Chondrocyte (in vitro differentiated cells): ENCODE results near the gene HSPA1L. TPM values are rescaled to one million over a fixed set of nuclear protein-coding genes. Genes with fewer than 3 reads are reported as not detected.

Experiments
- DNase-seq: peaks from one replicate; pipeline ENCODE4 v3.0.0; 2021; ENCODE audit warnings: mixed read lengths, low spot score
- H3K27ac Mint-ChIP-seq: one replicate; pipeline ENCODE4 v1.8.0; 2021; ENCODE audit warnings: mild to moderate bottlenecking, moderate library complexity, mixed read lengths; ENCODE audit not compliant: unreplicated experiment
- H3K27me3 Mint-ChIP-seq: 2 replicates; pipeline ENCODE4 v1.8.0; 2021; ENCODE audit warnings: low read depth, mixed read lengths
- H3K36me3 Mint-ChIP-seq: 2 replicates; pipeline ENCODE4 v1.8.0; 2021; ENCODE audit warnings: low read depth, mixed read lengths
- H3K4me1 Mint-ChIP-seq: 2 replicates; pipeline ENCODE4 v1.8.0; 2021; ENCODE audit warnings: low read depth, mild to moderate bottlenecking, mixed read lengths
- H3K4me3 Mint-ChIP-seq: one replicate; pipeline ENCODE4 v1.8.0; 2021; ENCODE audit warnings: mild to moderate bottlenecking, moderate library complexity, mixed read lengths; ENCODE audit not compliant: unreplicated experiment
- H3K9me3 Mint-ChIP-seq: 2 replicates; pipeline ENCODE4 v1.8.0; 2021; ENCODE audit warnings: low read depth, mixed read lengths
- CTCF ChIP-seq: fragments of 200-600 bp; sonication (generic); IDR thresholded peaks from 2 replicates; pipeline ENCODE4 v1.5.0; 2021; ENCODE audit warnings: antibody characterized with exemption, mild to moderate bottlenecking, moderate library complexity
- total RNA-seq: library from RNA; stranded (reverse); gene quantifications from 3 replicates; pipeline ENCODE4 v1.2.1, GENCODE V29; 2021

The HSPA1L gene
- total RNA-seq, 1 donor from 2014 or later, result 1.5 TPM

GRCh38 chr6:31776485-31776988, 38.5 kb downstream of the HSPA1L start:
- no peak for DNase-seq
- peaks cover 9% of the 10 kb centered on the region for H3K36me3 Mint-ChIP-seq
- H3K9me3 Mint-ChIP-seq, result no peaks in the 10 kb centered on the region
- peaks cover 10% of the 10 kb centered on the region for H3K4me1 Mint-ChIP-seq
- no peak for TF ChIP-seq CTCF
- peak overlapping the region; percentile 61 for H3K27ac Mint-ChIP-seq
- H3K4me3 Mint-ChIP-seq, result no peak overlapping the region
- no peaks in the 10 kb centered on the region for H3K27me3 Mint-ChIP-seq

GRCh38 chr6:31775633-31776484, 39.2 kb downstream of the HSPA1L start:
- H3K27me3 Mint-ChIP-seq, result no peaks in the 10 kb centered on the region
- H3K9me3 Mint-ChIP-seq, result no peaks in the 10 kb centered on the region
- H3K36me3 Mint-ChIP-seq, result peaks cover 4% of the 10 kb centered on the region
- peaks cover 10% of the 10 kb centered on the region for H3K4me1 Mint-ChIP-seq
- no peak overlapping the region for H3K4me3 Mint-ChIP-seq
- TF ChIP-seq CTCF, result no peak
- DNase-seq, result no peak
- H3K27ac Mint-ChIP-seq, result peak overlapping the region; percentile 61

- Mint-ChIP-seq H3K4me3 (no peak overlapping the region), H3K9me3 (no peaks in the 10 kb centered on the region)
- DNase-seq, result no peak
These were observed 39.9 kb downstream of the HSPA1L start for GRCh38 chr6:31775184-31775583.

GRCh38 chr6:31771992-31772358, 43.1 kb downstream of the HSPA1L start:
- Mint-ChIP-seq H3K9me3 (no peaks in the 10 kb centered on the region), H3K27ac (no peak overlapping the region), H3K4me1 (peaks cover 4% of the 10 kb centered on the region), H3K27me3 (no peaks in the 10 kb centered on the region), H3K36me3 (no peaks in the 10 kb centered on the region), H3K4me3 (no peak overlapping the region)
- no peak for TF ChIP-seq CTCF
- no peak for DNase-seq

More at GRCh38 chr6:31775184-31775583, 39.9 kb downstream of the HSPA1L start:
- Mint-ChIP-seq H3K36me3 (peaks cover 2% of the 10 kb centered on the region), H3K27me3 (no peaks in the 10 kb centered on the region), H3K27ac (no peak overlapping the region), H3K4me1 (peaks cover 10% of the 10 kb centered on the region)
- TF ChIP-seq CTCF, result no peak

GRCh38 chr6:31770860-31771259, 44.2 kb downstream of the HSPA1L start:
- DNase-seq, result no peak
- H3K36me3 Mint-ChIP-seq, result no peaks in the 10 kb centered on the region
- H3K4me1 Mint-ChIP-seq, result no peaks in the 10 kb centered on the region
- H3K27me3 Mint-ChIP-seq, result no peaks in the 10 kb centered on the region
- no peak overlapping the region for H3K4me3 Mint-ChIP-seq
- H3K9me3 Mint-ChIP-seq, result no peaks in the 10 kb centered on the region
- no peak for TF ChIP-seq CTCF
- H3K27ac Mint-ChIP-seq, result no peak overlapping the region
